SK-N-SH treated with all-trans-retinoic acid at 6 μM for 48 hours (cell line): ENCODE data around the gene TNNI2.

Experiments
- GLIS3 ChIP-seq: fragments of 250-450 bp; sonication (Bioruptor Pico); IDR thresholded peaks from 2 replicates; pipeline ENCODE4 v1.5.0; 2020; ENCODE audit warnings: mild to moderate bottlenecking, moderate library complexity
- OSR1 ChIP-seq: fragments of 250-450 bp; sonication (Bioruptor Pico); IDR thresholded peaks from 2 replicates; pipeline ENCODE4 v1.8.0; 2022; ENCODE audit warnings: moderate library complexity, mild to moderate bottlenecking, inconsistent platforms
- POU6F1 ChIP-seq: fragments of 250-450 bp; sonication (Bioruptor Pico); IDR thresholded peaks from 2 replicates; pipeline ENCODE4 v1.8.0; 2021; ENCODE audit warnings: low read depth, mild to moderate bottlenecking, moderate library complexity, borderline replicate concordance
- SNAI2 ChIP-seq: fragments of 250-450 bp; sonication (Bioruptor Pico); IDR thresholded peaks from 2 replicates; pipeline ENCODE4 v1.5.0; 2020; ENCODE audit warnings: mild to moderate bottlenecking, moderate library complexity
- TCF4 ChIP-seq: fragments of 250-450 bp; sonication (Bioruptor Pico); IDR thresholded peaks from 2 replicates; pipeline ENCODE4 v1.8.0; 2021; ENCODE audit warnings: mild to moderate bottlenecking, moderate library complexity, borderline replicate concordance
- ZFP3 ChIP-seq: fragments of 250-450 bp; sonication (Bioruptor Pico); IDR thresholded peaks from 2 replicates; pipeline ENCODE4 v1.5.0; 2020; ENCODE audit warnings: mild to moderate bottlenecking, moderate library complexity
- ZNF8 ChIP-seq: fragments of 450-650 bp; formaldehyde crosslinking; IDR thresholded peaks from 2 replicates; pipeline ENCODE4 v1.5.0; 2020; ENCODE audit warnings: mild to moderate bottlenecking, moderate library complexity
- TF ChIP-seq, protein P1 (sequence below): fragments of 250-450 bp; sonication (Bioruptor Pico); IDR thresholded peaks from 2 replicates; pipeline ENCODE4 v1.8.0; 2020; ENCODE audit warnings: mild to moderate bottlenecking, moderate library complexity, borderline replicate concordance

- TF ChIP-seq ZFP3 (CRISPR knock-in tag): no peak
- TF ChIP-seq OSR1 (CRISPR knock-in tag): no peak
- TF ChIP-seq SNAI2 (CRISPR knock-in tag): no peak
- no peak for TF ChIP-seq POU6F1 (CRISPR knock-in tag)
- TF ChIP-seq ZNF8 (CRISPR knock-in tag): no peak
- no peak for TF ChIP-seq GLIS3 (CRISPR knock-in tag)
- no peak for TF ChIP-seq TCF4
- TF ChIP-seq, protein P1, sequence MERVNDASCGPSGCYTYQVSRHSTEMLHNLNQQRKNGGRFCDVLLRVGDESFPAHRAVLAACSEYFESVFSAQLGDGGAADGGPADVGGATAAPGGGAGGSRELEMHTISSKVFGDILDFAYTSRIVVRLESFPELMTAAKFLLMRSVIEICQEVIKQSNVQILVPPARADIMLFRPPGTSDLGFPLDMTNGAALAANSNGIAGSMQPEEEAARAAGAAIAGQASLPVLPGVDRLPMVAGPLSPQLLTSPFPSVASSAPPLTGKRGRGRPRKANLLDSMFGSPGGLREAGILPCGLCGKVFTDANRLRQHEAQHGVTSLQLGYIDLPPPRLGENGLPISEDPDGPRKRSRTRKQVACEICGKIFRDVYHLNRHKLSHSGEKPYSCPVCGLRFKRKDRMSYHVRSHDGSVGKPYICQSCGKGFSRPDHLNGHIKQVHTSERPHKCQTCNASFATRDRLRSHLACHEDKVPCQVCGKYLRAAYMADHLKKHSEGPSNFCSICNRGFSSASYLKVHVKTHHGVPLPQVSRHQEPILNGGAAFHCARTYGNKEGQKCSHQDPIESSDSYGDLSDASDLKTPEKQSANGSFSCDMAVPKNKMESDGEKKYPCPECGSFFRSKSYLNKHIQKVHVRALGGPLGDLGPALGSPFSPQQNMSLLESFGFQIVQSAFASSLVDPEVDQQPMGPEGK (CRISPR knock-in tag): no peak
These were observed 31.4 kb upstream of the TNNI2 start for GRCh38 chr11:1807264-1807995.
